AG04449 (cell line): ENCODE measurements around the gene SBNO2.
A peak's percentile ranks its signal among the peaks of the same experiment; 100 is the strongest.

Experiments
- CTCF ChIA-PET: fragments of 350-600 bp; formaldehyde crosslinking; extraction: SDS; loops from one replicate; lab custom pipeline; 2021; ENCODE audit warnings: antibody characterized with exemption; lab: Yijun Ruan, JAX
- POLR2A ChIA-PET: fragments of 400-600, 350-600 bp; formaldehyde crosslinking; extraction: SDS; loops from one replicate; lab custom pipeline; 2020; ENCODE audit warnings: antibody characterized with exemption, inconsistent platforms; lab: Yijun Ruan, JAX
- DNase-seq: peaks from one replicate; pipeline ENCODE4 v3.0.0-alpha.2; 2010; ENCODE audit warnings: low read depth, low spot score
- H3K4me3 ChIP-seq: 2 replicates; pipeline ENCODE4 v1.5.1; 2011; ENCODE audit warnings: low read depth, mild to moderate bottlenecking, control low read depth, low read length
- TF ChIP-seq, protein P1 (sequence below): IDR thresholded peaks from one replicate; pipeline ENCODE4 v1.5.1; 2011; ENCODE audit warnings: mild to moderate bottlenecking, moderate library complexity, low read length, control low read depth, inconsistent platforms; ENCODE audit not compliant: insufficient read depth; ENCODE audit errors: missing control alignments

SBNO2 gene

DNA sequence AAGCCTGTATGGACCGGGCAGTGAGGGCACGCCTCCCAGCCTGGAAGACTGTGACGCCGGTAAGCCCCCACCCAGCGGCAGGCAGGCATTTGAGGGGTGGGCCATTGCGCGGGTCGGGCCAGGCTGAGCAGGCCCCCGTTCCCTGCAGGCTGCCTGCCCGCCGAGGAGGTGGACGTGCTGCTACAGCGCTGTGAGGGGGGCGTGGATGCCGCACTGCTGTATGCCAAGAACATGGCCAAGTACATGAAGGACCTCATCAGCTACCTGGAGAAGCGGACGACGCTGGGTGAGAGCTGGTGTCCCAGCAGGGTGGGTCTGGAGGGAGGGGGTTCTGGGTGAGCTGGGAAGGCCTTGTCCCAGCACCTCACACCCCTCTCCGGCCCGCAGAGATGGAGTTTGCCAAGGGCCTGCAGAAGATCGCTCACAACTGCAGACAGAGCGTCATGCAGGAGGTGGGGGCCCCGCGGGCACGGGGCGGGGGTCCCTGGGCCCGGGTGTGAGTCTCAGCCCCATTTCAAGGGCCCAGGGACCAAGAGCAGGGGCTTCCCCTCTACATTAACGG lies 100.0 kb downstream of the SBNO2 start:
- ChIA-PET CTCF (no interaction called here), POLR2A (no interaction called here)
- no peak overlapping the region for H3K4me3 ChIP-seq
- TF ChIP-seq, protein P1, sequence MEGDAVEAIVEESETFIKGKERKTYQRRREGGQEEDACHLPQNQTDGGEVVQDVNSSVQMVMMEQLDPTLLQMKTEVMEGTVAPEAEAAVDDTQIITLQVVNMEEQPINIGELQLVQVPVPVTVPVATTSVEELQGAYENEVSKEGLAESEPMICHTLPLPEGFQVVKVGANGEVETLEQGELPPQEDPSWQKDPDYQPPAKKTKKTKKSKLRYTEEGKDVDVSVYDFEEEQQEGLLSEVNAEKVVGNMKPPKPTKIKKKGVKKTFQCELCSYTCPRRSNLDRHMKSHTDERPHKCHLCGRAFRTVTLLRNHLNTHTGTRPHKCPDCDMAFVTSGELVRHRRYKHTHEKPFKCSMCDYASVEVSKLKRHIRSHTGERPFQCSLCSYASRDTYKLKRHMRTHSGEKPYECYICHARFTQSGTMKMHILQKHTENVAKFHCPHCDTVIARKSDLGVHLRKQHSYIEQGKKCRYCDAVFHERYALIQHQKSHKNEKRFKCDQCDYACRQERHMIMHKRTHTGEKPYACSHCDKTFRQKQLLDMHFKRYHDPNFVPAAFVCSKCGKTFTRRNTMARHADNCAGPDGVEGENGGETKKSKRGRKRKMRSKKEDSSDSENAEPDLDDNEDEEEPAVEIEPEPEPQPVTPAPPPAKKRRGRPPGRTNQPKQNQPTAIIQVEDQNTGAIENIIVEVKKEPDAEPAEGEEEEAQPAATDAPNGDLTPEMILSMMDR, result no peak
- DNase-seq, result no peak

DNA sequence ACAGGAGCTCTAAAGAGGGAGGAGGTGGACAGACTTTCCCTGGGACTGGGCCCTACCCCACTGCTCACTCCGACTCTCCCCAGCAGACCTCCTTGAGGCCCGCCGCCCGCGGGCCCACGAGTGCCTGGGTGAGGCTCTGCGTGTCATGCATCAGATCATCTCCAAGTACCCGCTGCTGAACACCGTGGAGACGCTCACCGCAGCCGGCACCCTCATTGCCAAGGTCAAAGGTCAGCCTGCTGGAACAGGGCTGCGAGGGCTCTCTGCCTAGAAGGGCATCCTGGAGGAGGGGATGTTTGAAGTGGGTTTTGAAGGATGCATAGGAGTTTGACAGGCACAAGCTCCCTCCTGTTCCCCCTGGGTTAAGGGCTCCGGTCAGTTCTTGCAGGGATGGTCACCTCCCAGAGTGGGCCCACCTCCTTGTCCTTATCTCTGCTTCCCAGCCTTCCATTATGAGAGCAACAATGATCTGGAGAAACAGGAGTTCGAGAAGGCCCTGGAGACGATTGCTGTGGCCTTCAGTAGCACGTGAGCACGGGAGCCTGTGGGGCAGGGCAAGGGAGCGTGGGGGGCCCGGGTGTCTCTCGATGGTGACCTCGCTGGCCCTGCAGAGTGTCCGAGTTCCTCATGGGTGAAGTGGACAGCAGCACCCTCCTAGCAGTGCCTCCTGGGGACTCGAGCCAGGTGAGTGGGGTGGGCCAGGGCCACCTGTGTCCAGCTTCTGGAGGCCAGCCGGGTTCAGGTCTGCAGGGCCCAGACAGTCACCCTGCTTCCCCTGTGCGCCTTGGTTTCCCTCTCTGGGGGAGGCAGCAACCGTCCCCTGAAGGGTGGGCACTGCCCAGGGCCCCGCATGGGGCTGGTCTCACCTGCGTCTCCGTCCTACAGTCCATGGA lies 100.8 kb downstream of the SBNO2 start:
- H3K4me3 ChIP-seq, result no peak overlapping the region
- ChIA-PET POLR2A (interaction anchor here (0.6 kb wide), 1 partner anchor 13 kb away, joined by 3 read pairs; no protein-coding TSS in a partner anchor), CTCF (interaction anchor here (1.2 kb wide), 1 partner anchor 9 kb away, joined by 3 read pairs; no protein-coding TSS in a partner anchor)
- no peak for DNase-seq
- TF ChIP-seq, protein P1, result no peak

DNA sequence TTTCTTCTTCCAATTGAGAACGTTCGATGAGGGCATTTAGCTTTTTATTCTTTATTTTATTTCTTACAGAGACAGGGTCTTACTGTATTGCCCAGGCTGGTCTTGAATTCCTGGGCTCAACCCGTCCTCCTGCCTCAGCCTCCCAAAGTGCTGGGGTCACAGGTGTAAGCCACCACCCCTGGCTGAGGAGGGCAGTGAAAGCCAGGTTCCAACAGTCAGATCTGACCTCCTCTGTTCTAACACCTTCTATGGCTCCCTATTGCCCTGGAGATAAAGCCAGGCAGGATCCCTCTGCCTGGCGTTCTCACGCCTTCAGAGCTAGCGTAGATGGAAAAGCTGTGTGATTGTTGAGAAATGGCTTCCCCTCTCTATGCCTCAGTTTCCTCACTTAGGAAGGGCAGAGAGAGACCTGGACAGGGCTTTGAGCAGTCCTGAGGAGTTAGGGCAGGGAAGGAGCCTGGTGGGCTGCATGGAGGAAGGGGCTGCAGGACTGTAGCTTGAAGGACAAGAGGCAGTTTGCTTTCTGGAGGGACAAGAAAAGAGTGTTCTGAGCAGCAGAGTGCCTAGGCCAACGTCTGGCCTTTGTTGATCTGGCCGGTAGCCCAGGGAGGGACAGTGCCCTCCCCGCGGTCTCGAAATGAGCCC lies 101.6 kb downstream of the SBNO2 start:
- ChIA-PET CTCF (interaction anchor here (0.8 to 1.2 kb wide), 2 partner anchors 10 to 16 kb away, joined by 3 read pairs; no protein-coding TSS in a partner anchor), POLR2A (interaction anchor here (0.6 kb wide), 1 partner anchor 14 kb away, joined by 3 read pairs; no protein-coding TSS in a partner anchor)
- TF ChIP-seq, protein P1, result no peak
- no peak for DNase-seq
- H3K4me3 ChIP-seq, result no peak overlapping the region

DNA sequence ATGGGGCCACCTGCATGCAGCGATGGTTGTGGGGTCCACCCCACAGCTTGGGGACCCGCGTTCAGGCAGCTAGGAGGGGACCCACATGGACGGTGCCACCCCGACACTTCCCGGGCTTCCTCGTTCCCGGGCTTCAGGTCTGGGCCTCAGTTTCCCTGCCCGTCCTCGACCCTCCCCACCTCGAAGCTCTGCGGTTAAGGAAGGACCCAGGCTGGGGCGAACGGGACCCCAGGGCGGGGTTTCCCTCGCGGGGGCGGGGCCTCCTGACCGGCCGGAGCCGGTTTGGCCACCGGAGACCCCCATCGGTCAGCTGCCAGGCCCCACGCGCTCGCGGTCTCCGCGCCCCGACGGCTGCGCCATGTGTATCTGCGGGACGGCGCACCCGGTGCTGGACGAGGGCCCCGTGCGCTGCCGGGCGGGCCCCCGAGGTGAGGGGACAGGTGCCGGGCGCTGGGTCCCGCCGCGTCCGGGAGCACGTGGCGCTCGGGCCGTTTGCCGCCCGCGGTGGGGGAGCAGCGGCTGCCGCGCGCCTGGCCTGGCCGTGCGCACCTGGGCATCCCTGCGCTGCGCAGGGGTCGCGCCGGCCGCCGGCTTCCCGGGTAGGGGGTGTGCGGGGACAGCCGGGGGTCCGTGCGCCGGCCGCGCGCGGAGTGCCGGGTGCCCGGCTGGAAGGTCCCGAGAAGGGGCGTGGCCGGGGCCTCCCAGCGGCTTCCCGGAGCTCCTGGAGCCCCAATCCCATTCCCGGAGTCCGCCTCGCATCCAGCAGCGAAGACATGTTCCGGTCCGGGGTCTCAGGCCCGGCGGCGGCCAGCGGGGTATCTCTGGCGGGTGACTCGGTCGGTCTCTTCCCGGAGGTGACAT lies 102.9 kb downstream of the SBNO2 start:
- H3K4me3 ChIP-seq, result no peak overlapping the region
- POLR2A ChIA-PET, result no interaction called here
- TF ChIP-seq, protein P1, result no peak
- no peak for DNase-seq
- CTCF ChIA-PET, result interaction anchor here (0.8 to 1.1 kb wide), 2 partner anchors 13 to 14 kb away, joined by 3 to 5 read pairs; no protein-coding TSS in a partner anchor

DNA sequence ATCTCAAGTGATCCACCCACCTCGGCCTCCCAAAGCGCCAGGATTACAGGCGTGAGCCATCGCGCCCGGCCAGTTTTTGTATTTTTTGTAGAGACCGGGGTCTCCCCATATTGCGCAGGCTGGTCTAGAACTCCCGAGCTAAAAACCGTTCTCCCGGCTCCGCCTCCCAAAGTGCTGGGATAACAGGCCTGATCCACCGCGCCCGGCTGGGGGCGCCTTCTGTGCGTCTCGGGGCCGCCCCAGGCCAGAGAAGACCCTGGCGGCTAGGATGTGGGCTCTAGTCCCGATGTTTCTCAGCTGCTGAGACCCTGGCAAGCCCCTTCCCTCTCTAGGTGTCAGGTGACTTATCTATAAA lies 103.5 kb downstream of the SBNO2 start:
- DNase-seq, result no peak
- ChIA-PET CTCF (interaction anchor here (1.1 kb wide), 1 partner anchor 13 kb away, joined by 5 read pairs; no protein-coding TSS in a partner anchor), POLR2A (no interaction called here)
- TF ChIP-seq, protein P1, result peak; percentile 14
- no peak overlapping the region for H3K4me3 ChIP-seq
